Activated CD4-positive, alpha-beta T cell treated with anti-CD3 and anti-CD28 coated beads, Interleukin-2, amount 50 U/mL, for 24 hours (primary cell): ENCODE measurements around the gene TAB2.

ENCODE experiments used
- DNase-seq, 2 donors: peaks; one replicate each; pipeline ENCODE4 v3.0.0-alpha.2; 2020; ENCODE audit warnings: low read depth in 1 of 2, low spot score in 1 of 2

TAB2 gene, protein sequence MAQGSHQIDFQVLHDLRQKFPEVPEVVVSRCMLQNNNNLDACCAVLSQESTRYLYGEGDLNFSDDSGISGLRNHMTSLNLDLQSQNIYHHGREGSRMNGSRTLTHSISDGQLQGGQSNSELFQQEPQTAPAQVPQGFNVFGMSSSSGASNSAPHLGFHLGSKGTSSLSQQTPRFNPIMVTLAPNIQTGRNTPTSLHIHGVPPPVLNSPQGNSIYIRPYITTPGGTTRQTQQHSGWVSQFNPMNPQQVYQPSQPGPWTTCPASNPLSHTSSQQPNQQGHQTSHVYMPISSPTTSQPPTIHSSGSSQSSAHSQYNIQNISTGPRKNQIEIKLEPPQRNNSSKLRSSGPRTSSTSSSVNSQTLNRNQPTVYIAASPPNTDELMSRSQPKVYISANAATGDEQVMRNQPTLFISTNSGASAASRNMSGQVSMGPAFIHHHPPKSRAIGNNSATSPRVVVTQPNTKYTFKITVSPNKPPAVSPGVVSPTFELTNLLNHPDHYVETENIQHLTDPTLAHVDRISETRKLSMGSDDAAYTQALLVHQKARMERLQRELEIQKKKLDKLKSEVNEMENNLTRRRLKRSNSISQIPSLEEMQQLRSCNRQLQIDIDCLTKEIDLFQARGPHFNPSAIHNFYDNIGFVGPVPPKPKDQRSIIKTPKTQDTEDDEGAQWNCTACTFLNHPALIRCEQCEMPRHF

DNA sequence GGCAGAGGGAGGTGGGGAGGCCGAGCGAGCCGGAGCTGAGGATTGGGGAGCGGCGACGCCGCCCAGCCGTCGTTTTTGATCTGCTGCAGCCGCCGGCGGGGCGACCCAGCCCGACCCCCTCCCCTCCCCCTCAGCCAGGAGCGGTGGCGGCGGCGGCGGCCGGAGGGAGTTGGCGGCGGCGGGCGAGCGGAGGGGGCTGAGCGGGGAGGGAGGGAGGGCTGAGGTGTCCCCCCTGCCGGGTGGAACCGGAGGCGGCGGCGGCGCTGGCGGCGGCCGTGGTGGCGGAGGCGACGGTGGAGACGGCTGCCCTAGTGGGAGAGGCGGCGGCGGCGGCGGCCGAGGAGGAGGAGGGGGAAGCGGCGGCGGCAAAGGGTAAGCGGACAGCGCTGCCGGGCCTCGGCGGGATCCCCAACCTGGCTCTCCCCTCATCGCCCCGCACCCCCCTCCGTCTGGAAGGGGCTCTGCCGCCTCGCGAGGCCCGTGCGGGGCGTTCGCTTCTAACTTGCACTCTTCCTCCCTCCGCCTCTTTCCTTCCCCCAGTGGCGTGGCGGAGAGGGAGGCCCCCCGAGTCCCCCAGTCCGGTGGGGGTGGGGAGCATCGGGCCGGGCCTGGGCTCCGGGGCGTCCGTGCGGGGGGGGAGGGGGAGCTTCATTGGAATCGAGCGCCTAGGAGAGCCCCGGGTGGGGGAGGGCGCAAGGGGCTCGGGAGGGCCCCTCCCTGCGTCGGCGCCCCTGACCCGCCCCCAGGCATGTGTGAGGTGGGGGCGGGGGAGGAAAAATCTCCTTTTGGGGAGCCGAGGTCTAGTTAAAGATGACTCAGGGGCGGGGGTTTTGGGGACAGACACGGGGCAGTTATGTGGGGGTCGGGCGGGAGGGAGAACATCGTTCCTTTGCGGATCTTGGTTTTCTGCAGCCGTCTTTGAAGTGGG is at the start of gene TAB2:
Gene TAB2, plus strand, starts transcription at position 69 of the 928 bp plus-strand sequence. CDS start 52,286 bp downstream, outside the sequence.
- DNase-seq, result peak; percentile 66 to 71

DNA sequence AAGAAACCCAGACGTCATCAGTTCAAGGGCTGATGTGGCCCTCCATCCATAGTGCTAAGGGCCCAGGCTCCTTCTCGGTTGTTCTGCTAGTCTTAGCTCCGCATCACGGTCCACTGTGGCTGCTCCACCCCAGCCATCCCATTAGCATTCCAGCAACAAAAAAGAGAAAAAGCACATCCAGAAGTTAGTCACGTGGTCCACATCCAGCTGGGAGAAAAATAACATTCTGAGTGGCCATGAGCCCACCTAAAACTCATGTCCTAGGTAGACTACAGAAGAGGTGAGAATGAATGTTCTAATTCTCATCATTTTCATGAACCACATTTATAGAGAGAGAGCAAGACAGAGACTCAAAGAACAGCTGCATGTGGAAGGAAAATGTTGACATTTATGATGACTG is 49.4 kb upstream of the TAB2 start:
- DNase-seq, result no peak

DNA sequence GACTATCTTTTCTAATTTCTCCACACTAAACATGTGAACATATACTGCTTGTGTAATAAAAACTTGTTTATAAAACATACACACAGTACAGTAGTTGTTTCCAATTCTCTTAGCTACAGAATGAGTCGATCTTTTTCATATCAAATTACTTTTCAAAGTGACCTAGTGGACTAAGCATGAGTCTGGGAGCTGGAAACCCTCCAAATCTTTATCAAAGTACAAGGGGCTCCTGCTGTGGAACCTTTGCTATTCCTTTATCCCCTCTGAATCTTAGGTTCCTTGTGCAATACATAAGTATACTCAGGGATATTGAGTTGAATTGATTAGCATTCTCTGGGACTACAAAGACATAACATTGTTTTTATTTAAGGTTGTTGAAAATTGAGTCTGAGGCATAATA is 48.7 kb upstream of the TAB2 start:
- no peak for DNase-seq

DNA sequence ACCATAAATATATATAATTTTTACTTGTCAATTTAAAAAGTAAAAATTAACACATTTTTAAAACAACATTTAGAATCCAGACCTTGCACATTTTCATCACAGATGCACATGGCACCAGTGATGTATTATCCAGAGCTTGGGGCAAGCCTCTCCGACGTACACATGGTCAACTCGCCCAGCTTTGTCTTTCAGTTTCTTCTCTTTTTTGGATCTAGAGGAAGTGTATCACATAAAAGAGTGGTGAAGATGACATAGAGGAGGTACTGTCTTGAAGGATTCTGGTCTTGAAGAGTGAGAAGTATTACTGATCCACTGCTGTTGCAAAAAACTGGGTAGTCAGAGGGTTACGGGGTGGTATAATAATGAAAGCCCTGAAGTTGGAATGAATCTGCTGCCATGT is 46.9 kb upstream of the TAB2 start:
- DNase-seq, result no peak

DNA sequence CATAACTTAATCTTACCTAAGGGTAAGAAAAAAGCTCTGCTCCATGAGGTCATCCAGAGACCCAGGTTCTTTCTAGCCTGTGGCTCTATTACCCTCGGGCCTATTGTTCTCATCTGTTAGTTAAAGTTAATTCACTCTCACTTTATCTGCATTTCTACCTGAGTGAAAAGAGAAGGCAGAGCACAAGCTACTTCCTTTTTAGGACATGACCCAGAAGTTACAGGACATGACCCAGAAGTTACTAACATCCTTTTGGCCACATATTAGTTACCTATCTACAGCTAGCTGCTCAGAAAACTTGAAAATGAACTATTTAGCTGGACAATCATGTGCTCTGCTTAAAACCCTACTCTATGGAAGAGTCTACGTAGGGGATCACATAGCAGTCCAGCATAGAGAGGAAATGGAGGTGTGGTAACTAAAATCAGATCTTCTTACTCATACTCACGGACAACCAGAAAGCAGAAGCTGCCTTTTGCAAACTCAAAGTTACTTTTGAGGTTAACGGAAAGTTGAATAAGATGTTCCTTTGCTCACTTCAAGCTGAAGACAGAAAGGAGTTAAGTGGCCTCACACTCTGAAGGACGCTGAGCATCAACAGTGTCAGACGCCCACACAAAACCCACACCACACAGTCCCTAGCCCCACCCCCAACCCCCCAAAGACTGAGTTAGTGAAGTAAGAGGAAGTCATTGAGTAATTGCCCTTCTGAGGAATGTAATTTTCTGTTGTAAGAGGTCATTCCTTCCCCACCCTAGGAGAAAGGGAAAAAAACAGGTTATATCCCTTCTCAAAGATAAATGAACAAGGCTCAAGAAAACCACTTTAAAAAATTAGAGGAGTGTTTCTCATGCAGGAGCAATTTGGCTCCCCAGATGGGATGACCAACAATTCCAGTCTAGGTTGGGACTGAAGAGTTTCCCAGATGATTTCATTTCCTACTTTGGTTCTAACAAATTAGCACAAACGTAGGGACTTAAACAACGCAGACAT is 45.9 kb upstream of the TAB2 start:
- DNase-seq, result peak; percentile 36 to 49

DNA sequence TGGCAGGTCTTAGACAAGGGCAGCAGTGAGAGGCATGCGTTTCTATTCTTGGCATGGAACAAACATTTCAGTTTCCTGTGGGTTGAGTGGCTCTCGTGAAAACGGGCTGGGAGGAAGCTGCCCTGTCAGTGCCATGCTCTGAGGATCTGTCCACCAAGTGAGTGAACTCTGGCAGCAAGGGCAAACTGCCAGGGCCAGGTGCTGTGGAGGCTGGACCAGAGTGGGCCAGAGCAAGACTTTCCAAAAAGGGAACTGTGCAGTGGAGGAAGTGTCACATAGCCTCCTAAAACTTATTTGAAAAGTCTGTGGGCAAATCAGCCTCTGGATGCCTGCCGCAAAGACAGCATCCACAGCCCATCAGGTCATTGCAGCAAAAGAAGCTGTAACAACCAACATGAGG is 44.2 kb upstream of the TAB2 start:
- no peak for DNase-seq

DNA sequence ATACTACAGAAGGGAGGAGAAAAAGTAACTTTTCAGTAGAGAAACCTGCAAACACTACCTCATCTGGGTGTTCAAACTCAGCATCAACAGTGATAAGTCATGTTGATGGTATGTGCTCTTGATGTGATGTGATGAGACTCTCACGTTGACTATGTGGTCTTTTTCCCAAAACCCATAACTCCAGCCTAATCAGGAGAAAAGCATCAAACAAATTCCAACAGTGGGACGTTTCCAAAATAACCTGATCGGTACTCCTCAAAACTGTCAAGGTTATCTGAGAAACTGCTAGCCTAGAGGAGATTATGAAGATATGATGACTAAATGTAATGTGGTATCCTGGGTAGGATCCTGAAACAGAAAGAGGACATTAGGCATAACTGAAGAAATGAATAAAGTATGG is 41.9 kb upstream of the TAB2 start:
- no peak for DNase-seq

DNA sequence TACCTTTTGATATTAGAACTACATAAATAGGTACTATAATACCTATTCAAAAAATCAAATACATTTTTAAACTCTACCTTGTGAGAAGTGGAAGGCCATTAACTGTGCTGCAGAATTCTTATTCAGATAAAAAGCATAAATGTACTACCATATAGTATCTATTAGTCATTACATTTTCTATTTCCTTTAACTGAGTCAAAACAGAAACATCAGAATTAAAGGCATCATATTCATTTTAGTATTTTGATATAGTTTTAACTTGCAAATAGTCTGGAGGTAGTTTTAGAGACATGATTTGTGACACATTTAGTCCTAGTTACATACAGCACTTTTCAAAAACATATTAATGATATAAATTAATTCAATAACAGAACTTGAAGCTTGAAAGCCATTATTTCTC is 39.9 kb upstream of the TAB2 start:
- DNase-seq, result no peak

DNA sequence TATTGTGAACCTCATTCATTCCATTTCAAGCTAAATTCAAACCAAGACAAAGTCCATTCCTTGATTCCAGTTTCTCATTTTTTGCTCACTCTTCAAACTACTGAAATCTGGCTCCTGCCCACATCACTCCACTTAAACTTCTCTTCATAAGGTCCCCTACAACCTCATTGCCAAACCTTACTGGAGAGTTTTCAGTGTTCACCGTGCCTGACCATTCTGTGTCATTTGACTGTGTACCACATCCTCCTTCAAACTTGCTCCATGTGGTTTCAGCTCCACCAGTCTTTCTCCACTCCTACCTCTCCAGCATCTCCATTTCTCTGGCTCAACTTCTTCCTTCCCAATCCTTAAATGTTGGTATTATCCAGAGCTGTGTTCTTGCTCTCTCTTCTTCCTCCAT is 38.5 kb upstream of the TAB2 start:
- no peak for DNase-seq

DNA sequence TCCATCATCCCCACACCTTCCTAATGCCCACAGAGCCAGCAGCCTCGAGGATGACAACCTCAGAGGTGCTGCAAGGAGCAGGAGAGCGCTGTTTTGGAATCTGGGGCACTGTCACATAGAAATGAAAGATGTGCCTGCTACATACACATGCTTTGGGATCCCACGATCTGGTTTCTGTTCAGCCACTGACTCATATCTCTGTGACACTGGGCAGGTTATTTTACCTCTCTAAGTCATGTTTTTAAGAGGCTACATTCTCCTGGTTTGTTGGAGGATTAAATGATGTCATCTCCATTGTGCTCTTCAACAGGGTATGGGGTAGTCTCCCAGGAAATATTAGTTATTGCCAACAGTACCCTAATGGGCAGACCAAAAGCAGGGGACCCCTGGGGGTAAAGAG is 32.6 kb upstream of the TAB2 start:
- no peak for DNase-seq

DNA sequence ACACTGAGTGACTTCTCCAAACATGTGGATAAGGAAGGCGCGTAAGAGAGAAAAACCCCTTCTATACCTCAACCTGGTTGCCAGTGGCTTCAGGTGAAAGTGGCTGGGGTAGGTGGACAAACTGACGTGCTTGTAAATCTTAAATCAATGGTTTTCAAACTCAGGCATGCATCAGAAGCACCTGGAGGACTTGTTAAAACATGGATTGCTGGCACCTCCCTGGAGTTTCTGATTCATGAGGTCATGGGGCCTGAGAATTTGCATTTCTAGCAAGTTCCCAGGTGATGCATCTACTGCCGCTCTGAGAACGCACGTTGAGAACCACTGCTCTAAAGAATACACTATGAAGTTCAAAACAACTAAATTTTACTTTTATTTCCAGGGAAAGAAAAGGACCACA is 31.9 kb upstream of the TAB2 start:
- DNase-seq, result no peak

DNA sequence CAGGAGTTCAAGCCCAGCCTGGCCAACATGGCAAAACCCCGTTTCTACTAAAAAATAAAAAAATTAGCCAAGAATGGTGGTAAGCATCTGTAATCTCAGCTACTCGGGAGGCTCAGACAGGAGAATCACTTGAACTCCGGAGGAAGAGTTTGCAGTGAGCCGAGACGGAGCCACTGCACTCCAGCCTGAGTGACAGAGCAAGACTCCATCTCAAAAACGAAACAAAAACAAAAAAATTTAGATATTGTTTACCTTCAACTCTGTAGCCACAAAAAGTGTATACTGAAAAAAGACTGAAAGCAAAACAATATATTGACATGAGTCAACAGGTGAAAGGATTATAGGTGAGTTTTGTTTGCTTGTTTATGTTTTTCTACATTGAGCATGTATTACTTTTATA is 30.6 kb upstream of the TAB2 start:
- no peak for DNase-seq

DNA sequence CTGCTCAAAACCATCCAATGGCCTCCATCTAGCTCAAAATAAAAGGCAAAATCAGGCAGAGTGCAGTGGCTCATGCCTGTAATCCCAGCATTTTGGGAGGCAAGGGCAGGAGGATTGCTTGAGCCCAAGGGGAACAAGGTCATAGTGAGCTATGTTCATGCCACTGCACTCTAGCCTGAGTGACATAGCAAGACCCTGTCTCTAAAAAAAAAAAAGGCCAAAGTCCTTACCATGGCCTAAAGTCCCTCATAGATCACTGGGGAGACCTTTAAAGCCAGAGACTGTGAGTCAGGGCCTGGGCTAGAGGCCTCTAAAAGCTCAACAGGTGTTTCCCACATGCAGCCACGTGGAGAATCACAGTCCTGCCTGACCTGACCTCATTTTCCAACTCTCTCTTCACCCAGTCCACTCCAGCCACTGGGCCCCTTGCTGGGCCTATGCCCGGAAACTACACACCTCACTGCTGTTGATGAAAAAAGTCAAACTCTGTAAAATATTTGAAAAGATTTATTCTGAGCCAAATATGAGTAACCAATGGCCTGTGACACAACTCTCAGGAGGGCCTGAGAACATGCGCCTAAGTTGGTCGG is 28.2 kb upstream of the TAB2 start:
- DNase-seq, result no peak

DNA sequence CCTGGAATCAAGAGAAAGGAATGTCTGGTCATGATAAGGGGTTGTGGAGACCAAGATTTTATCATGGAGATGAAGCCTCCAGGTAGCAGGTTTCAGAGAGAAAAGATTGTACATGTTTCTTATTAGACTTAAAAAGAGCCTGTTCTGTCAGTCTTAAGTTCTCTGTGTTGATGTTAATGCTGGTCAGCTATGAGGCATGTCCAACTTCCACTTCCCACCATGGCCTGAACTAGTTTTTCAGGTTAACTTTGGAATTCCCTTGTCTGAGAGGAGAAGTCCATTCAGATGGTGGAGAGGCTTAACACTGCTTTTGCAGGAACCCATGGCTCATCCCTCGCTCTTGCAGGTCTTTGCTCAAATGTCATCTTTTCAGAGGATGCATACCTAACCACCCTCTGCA is 27.5 kb upstream of the TAB2 start:
- no peak for DNase-seq

DNA sequence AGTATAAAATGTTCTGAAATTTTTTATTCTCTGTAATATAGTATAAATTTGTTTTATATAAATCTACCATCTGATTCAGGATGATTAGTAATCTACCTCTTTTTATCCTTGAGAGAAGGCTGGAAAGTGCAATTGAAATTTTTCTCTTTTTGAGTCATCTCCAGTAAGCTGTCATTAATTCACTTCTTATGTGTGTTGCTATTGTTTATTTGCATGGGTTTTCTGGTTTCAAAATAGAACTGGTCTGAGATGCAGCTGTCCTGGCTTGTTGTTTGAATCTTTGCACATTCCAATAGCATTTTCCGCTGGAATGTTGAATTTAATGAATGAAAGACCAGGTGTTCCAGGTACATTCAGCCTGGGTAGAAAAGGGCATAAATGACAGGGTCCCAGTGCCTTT is 24.3 kb upstream of the TAB2 start:
- no peak for DNase-seq

DNA sequence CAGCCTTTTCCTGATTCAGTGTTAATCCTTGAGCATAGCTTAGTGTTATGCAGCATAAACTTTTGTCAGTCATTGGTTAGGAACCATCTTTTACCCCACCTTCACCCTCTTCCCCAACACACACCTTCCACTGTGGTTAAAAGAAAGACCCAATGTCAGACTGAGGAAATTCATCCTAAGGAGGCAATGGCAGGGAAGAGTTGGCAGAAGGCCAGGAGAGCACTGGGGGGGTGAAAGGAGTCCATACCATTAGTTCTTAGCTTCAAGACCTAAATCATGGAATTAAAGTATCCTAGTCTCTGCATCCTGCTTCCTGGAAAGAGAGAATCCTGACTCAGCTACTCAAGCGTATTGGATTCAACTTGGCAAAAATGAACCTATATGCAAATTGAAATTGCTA is 16.9 kb upstream of the TAB2 start:
- DNase-seq, result no peak

DNA sequence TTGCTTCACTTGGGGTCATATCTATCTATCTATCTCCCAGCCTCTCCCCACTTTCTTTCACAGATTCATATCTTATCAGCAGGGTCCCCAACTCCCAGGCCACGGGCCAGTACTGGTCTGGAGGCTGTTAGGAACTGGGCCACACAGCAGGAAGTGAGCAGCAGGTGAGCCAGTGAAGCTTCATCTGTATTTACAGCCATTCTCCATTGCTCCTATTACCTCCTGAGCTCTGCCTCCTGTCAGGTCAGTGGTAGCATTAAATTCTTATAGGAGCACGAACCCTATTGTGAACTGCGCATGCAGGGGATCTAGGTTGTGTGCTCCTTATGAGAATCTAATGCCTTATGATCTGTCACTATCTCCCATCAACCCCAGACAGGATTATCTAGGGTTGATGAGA is 14.8 kb upstream of the TAB2 start:
- DNase-seq, result no peak

DNA sequence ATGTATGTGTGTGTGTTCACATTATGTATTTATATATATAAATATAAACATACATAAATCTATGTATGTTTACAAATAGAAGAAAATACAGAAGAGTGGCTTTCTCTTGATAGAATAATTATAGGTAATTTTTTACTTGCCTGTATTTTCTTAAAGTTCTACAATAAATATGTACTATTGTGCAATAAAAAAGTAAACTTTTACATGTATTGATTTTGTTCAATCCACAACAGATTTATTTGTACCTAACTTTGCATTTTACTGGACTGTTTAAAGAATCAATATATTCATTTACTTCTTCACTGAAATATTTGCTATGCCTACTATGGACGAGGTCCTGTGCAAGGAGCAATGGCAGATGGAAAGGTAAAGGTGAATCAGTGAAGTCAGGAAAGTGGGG is 14.0 kb upstream of the TAB2 start:
- no peak for DNase-seq

DNA sequence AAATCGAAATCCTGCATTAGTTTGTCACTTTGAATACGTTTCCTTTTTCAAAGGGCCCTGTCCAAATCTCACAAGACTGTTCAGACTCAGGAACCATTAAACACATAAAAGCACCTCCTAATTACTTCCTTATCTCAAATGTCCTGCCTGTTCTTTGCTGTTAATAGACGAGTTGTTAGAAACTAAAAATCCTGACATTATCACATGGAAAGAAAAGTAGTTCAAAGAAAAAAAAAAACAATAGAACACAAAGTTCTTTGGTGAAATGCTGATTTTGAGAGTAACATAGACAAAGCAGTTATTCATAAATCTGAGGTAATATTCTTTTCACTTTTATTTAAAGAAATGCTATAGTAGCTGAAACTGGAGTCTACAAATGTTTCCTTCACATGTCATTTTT is 12.1 kb upstream of the TAB2 start:
- no peak for DNase-seq

DNA sequence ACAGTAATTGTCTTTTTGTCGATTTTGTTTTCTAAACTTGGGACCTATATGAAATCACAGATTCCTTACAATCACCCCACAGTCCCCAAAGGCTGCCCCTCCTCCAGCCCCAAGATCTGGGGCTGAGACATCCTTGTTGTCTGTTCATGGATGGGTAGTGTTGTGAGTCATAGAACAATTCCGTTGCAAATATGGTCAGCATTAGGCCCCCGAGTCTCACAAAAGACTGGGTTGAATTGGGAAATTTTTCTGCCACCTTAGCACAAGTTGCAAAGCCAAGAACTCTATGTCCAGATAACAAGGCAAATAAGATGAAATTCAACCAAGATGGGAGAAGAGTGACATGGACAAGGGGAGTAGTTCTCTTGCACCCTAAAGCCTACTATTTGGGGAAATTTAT is 10.5 kb upstream of the TAB2 start:
- no peak for DNase-seq
